CD4-positive, alpha-beta T cell (primary cell): Measurements from ENCODE around the gene MAGI3. TPM values are rescaled to one million over a fixed set of nuclear protein-coding genes. Genes with fewer than 3 reads are reported as not detected.

Source experiments
- ATAC-seq: fragments of 200-7000 bp; cut with Tn5 transposase; one replicate; pipeline ENCODE4 v1.10.0; 2022; ENCODE audit warnings: mild to moderate bottlenecking; ENCODE audit not compliant: poor library complexity
- CTCF ChIA-PET: fragments of 350-600 bp; sonication (Branson Sonifier 250); formaldehyde crosslinking; loops from one replicate; lab custom pipeline; 2021; ENCODE audit warnings: antibody characterized with exemption, inconsistent platforms; lab: Charles Lee
- POLR2A ChIA-PET: fragments of 350-600 bp; sonication (Branson Sonifier 250); formaldehyde crosslinking; loops from one replicate; lab custom pipeline; 2021; ENCODE audit warnings: antibody characterized with exemption, inconsistent platforms; lab: Charles Lee
- DNase-seq, 14 experiments: peaks; one replicate each; pipeline ENCODE4 v3.0.0-alpha.2; 2013 to 2020; ENCODE audit warnings: mixed read lengths in 2 of 14
- H3K27ac ChIP-seq, 2 donors: one replicate each; pipeline versions ENCODE4 v1.5.1 to v1.7.0; 2013; ENCODE audit warnings: low read length in 2 of 2, low read depth in 1 of 2, mild to moderate bottlenecking in 1 of 2
- H3K27me3 ChIP-seq, 2 experiments: 1 replicate in 1 of 2; 2 replicates in 1 of 2; pipeline versions ENCODE4 v1.6.1 to v1.7.0; 2013; ENCODE audit warnings: low read length in 2 of 2, control low read depth in 1 of 2, mild to moderate bottlenecking in 1 of 2, moderate library complexity in 1 of 2; ENCODE audit not compliant: insufficient read depth in 2 of 2, control insufficient read depth in 1 of 2
- H3K36me3 ChIP-seq: one replicate; pipeline ENCODE4 v1.6.1; 2013; ENCODE audit warnings: low read length, control low read depth; ENCODE audit not compliant: insufficient read depth
- H3K4me1 ChIP-seq: one replicate; pipeline ENCODE4 v1.6.1; 2013; ENCODE audit warnings: low read length, control low read depth; ENCODE audit not compliant: insufficient read depth
- H3K4me3 ChIP-seq: one replicate; pipeline ENCODE4 v1.5.1; 2013; ENCODE audit warnings: mild to moderate bottlenecking, low read length, moderate library complexity
- H3K9me3 ChIP-seq, 2 experiments: 1 replicate in 1 of 2; 2 replicates in 1 of 2; pipeline versions ENCODE4 v1.6.1 to v1.7.0; 2013; ENCODE audit warnings: low read length in 2 of 2, mild to moderate bottlenecking in 2 of 2, control low read depth in 1 of 2, moderate library complexity in 1 of 2; ENCODE audit not compliant: control insufficient read depth in 1 of 2, insufficient read depth in 1 of 2
- H3K27ac Mint-ChIP-seq: one replicate; pipeline ENCODE4 v1.8.0; 2020; ENCODE audit warnings: mixed read lengths
- H3K27me3 Mint-ChIP-seq: one replicate; pipeline ENCODE4 v1.8.0; 2021; ENCODE audit warnings: mixed read lengths
- H3K36me3 Mint-ChIP-seq: one replicate; pipeline ENCODE4 v1.8.0; 2021; ENCODE audit warnings: low read depth, mixed read lengths
- H3K4me1 Mint-ChIP-seq: one replicate; pipeline ENCODE4 v1.8.0; 2021; ENCODE audit warnings: low read depth, mixed read lengths
- H3K4me3 Mint-ChIP-seq: one replicate; pipeline ENCODE4 v1.8.0; 2020; ENCODE audit warnings: mild to moderate bottlenecking, mixed read lengths
- H3K9me3 Mint-ChIP-seq: one replicate; pipeline ENCODE4 v1.8.0; 2020; ENCODE audit warnings: mixed read lengths
- intact Hi-C, 2 experiments: fragments of 100-400 bp; cut with DNase I in 1 of 2; cut with micrococcal nuclease in 1 of 2; formaldehyde crosslinking; loops; one replicate each; pipeline versions ENCODE4 v1.15.1 to v1.9.0; 2023 to 2025; cut with DNase I, micrococcal nuclease
- total RNA-seq, 174 experiments: library from RNA in 2 of 174; stranded (reverse) in 2 of 174; gene quantifications; one replicate each; pipeline ENCODE4 v1.2.3 and lab custom pipeline; 2021 to 2026
- TF ChIP-seq, protein P1 (sequence below): fragments of 200-600 bp; IDR thresholded peaks from one replicate; pipeline ENCODE4 v1.8.0; 2022; ENCODE audit warnings: antibody characterized with exemption, mild to moderate bottlenecking

MAGI3 gene
- total RNA-seq, 2 experiments from 2014 or later: 6.7 to 8.7 TPM

GRCh38 chr1:113442131-113442530 lies 51.8 kb downstream of the MAGI3 start:
- Mint-ChIP-seq H3K27me3 (no peaks in the 10 kb centered on the region), H3K4me1 (peaks cover 4% of the 10 kb centered on the region)
- peaks cover 0 to 10% of the 10 kb centered on the region in 2 experiments for H3K9me3 ChIP-seq

DNA sequence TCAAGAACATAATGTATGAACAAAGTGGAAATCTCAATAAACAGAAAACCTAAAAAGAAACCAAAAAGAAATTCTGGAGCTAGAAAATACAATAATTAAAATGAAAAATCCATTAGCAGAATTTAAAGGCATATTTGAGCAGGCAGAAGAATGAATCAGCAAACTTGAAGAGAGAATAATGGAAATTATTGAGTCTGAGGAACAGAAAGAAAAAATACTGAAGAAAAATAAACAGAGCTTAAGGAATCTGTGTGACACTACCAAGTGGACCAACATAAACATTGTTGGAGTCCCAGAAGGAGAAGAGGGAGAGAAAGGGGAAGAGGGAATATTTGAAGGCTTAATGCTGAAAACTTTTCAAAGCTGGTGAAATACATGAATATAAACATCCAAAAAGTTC lies 54.5 kb downstream of the MAGI3 start:
- Mint-ChIP-seq H3K9me3 (peaks cover 10% of the 10 kb centered on the region), H3K27me3 (no peaks in the 10 kb centered on the region), H3K36me3 (no peaks in the 10 kb centered on the region), H3K4me1 (no peaks in the 10 kb centered on the region), H3K27ac (no peak overlapping the region), H3K4me3 (no peak overlapping the region)
- no peak overlapping the region for H3K27ac ChIP-seq
- intact Hi-C loops: loop anchor here in 1 of 2 experiments (5.0 kb wide), 1 partner anchor 63 kb away; no protein-coding TSS in a partner anchor
- no peaks in the 10 kb centered on the region for H3K27me3 ChIP-seq
- no peaks in the 10 kb centered on the region for H3K36me3 ChIP-seq
- ATAC-seq (no peak), DNase-seq (no peak)
- ChIA-PET POLR2A (no interaction called here), CTCF (interaction anchor here (0.6 kb wide), 1 partner anchor 254 kb away, joined by 3 read pairs; no protein-coding TSS in a partner anchor)
- H3K4me3 ChIP-seq: no peak overlapping the region
- TF ChIP-seq, protein P1, sequence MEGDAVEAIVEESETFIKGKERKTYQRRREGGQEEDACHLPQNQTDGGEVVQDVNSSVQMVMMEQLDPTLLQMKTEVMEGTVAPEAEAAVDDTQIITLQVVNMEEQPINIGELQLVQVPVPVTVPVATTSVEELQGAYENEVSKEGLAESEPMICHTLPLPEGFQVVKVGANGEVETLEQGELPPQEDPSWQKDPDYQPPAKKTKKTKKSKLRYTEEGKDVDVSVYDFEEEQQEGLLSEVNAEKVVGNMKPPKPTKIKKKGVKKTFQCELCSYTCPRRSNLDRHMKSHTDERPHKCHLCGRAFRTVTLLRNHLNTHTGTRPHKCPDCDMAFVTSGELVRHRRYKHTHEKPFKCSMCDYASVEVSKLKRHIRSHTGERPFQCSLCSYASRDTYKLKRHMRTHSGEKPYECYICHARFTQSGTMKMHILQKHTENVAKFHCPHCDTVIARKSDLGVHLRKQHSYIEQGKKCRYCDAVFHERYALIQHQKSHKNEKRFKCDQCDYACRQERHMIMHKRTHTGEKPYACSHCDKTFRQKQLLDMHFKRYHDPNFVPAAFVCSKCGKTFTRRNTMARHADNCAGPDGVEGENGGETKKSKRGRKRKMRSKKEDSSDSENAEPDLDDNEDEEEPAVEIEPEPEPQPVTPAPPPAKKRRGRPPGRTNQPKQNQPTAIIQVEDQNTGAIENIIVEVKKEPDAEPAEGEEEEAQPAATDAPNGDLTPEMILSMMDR: no peak
- H3K9me3 ChIP-seq: peaks cover 0 to 10% of the 10 kb centered on the region in 2 experiments
- no peaks in the 10 kb centered on the region for H3K4me1 ChIP-seq

More at GRCh38 chr1:113442131-113442530, 51.8 kb downstream of the MAGI3 start:
- no peak overlapping the region for H3K4me3 Mint-ChIP-seq
- ATAC-seq (no peak), DNase-seq (no peak)
- ChIA-PET CTCF (no interaction called here), POLR2A (no interaction called here)
- H3K9me3 Mint-ChIP-seq: peaks cover 10% of the 10 kb centered on the region
- no peak overlapping the region for H3K27ac ChIP-seq
- TF ChIP-seq, protein P1: no peak
- no peak overlapping the region for H3K4me3 ChIP-seq
- H3K27me3 ChIP-seq: no peaks in the 10 kb centered on the region
- intact Hi-C loops: no loop called here
- H3K4me1 ChIP-seq: no peaks in the 10 kb centered on the region
- H3K36me3 Mint-ChIP-seq: no peaks in the 10 kb centered on the region
- H3K36me3 ChIP-seq: no peaks in the 10 kb centered on the region
- no peak overlapping the region for H3K27ac Mint-ChIP-seq

DNA sequence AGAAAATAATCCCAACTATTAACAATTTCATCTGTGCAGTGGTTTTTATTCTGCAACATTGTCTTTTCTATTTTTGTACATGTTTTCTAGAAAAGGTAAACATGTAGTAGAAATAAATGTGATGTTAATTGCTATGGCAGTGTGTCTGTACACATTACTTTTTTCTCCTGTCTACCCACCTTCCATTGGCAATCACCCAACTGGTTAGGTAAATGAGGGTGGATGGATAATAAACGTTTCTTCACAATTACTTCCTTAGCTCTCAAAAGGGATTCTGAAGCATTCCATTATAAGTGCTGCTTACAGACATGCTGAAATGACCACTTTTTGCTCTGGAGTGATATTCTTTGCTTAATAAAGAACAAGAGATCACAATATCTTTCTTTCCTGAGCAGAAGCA lies 61.4 kb downstream of the MAGI3 start:
- ATAC-seq (no peak), DNase-seq (no peak)
- Histone ChIP-seq H3K27me3 (no peaks in the 10 kb centered on the region), H3K27ac (no peak overlapping the region), H3K4me1 (no peaks in the 10 kb centered on the region), H3K36me3 (no peaks in the 10 kb centered on the region), H3K9me3 (no peaks in the 10 kb centered on the region), H3K4me3 (no peak overlapping the region)
- Mint-ChIP-seq H3K4me1 (no peaks in the 10 kb centered on the region), H3K36me3 (no peaks in the 10 kb centered on the region), H3K27me3 (no peaks in the 10 kb centered on the region), H3K4me3 (no peak overlapping the region), H3K27ac (no peak overlapping the region), H3K9me3 (no peaks in the 10 kb centered on the region)
- ChIA-PET CTCF (no interaction called here), POLR2A (no interaction called here)
- intact Hi-C loops: loop anchor here in 1 of 2 experiments (2.0 kb wide), 2 partner anchors 311 to 735 kb away; no protein-coding TSS in a partner anchor
- TF ChIP-seq, protein P1: no peak
